Astrocyte (in vitro differentiated cells and primary cell): ENCODE data around the gene STX7. TPM values are rescaled to one million over a fixed set of nuclear protein-coding genes. Genes with fewer than 3 reads are reported as not detected.

Experiments
- DNase-seq: peaks from one replicate; pipeline ENCODE4 v3.0.0-alpha.2; 2010; ENCODE audit warnings: low read depth
- FAIRE-seq: peaks from 2 replicates; lab custom pipeline; 2011; peaks lifted over from hg19 to GRCh38; lab: Jason Lieb, UNC
- H2AFZ ChIP-seq: 2 replicates; pipeline ENCODE4 v1.6.0; 2012; ENCODE audit warnings: low read depth, low read length, inconsistent platforms
- H3K27ac ChIP-seq: 2 replicates; pipeline ENCODE4 v1.5.1; 2011; ENCODE audit warnings: low read depth, low read length, inconsistent platforms
- H3K27me3 ChIP-seq: 2 replicates; pipeline ENCODE4 v1.6.0; 2011; ENCODE audit warnings: low read length, inconsistent platforms; ENCODE audit not compliant: insufficient read depth
- H3K36me3 ChIP-seq: 2 replicates; pipeline ENCODE4 v1.5.1; 2011; ENCODE audit warnings: low read length, inconsistent platforms; ENCODE audit not compliant: insufficient read depth
- H3K4me1 ChIP-seq: 2 replicates; pipeline ENCODE4 v1.5.1; 2011; ENCODE audit warnings: low read length, inconsistent platforms; ENCODE audit not compliant: insufficient read depth
- H3K4me2 ChIP-seq: 2 replicates; pipeline ENCODE4 v1.6.0; 2012; ENCODE audit warnings: low read length, inconsistent platforms
- H3K4me3 ChIP-seq: 2 replicates; pipeline ENCODE4 v1.5.1; 2011; ENCODE audit warnings: low read depth, mild to moderate bottlenecking, low read length, inconsistent platforms; ENCODE audit not compliant: insufficient read depth
- H3K79me2 ChIP-seq: 2 replicates; pipeline ENCODE4 v1.6.0; 2012; ENCODE audit warnings: mild to moderate bottlenecking, low read length, inconsistent platforms; ENCODE audit not compliant: insufficient read depth
- H3K9ac ChIP-seq: 2 replicates; pipeline ENCODE4 v1.6.0; 2012; ENCODE audit warnings: mild to moderate bottlenecking, low read length, inconsistent platforms
- H3K9me3 ChIP-seq: 2 replicates; pipeline ENCODE4 v1.5.1; 2012; ENCODE audit warnings: low read depth, mild to moderate bottlenecking, low read length, inconsistent platforms; ENCODE audit not compliant: insufficient read depth
- H4K20me1 ChIP-seq: 2 replicates; pipeline ENCODE4 v1.6.0; 2012; ENCODE audit warnings: low read length, inconsistent platforms; ENCODE audit not compliant: insufficient read depth
- H3K27ac Mint-ChIP-seq: one replicate; pipeline ENCODE4 v1.8.0; 2021; ENCODE audit warnings: mild to moderate bottlenecking, mixed read lengths; ENCODE audit not compliant: unreplicated experiment
- H3K27me3 Mint-ChIP-seq: one replicate; pipeline ENCODE4 v1.8.0; 2021; ENCODE audit warnings: low read depth, mixed read lengths; ENCODE audit not compliant: unreplicated experiment
- H3K36me3 Mint-ChIP-seq: one replicate; pipeline ENCODE4 v1.8.0; 2021; ENCODE audit warnings: low read depth, mixed read lengths; ENCODE audit not compliant: unreplicated experiment
- H3K4me1 Mint-ChIP-seq: one replicate; pipeline ENCODE4 v1.8.0; 2021; ENCODE audit warnings: low read depth, mixed read lengths; ENCODE audit not compliant: unreplicated experiment
- H3K4me3 Mint-ChIP-seq: one replicate; pipeline ENCODE4 v1.8.0; 2021; ENCODE audit warnings: mild to moderate bottlenecking, moderate library complexity, mixed read lengths; ENCODE audit not compliant: unreplicated experiment
- H3K9me3 Mint-ChIP-seq: one replicate; pipeline ENCODE4 v1.8.0; 2021; ENCODE audit warnings: mild to moderate bottlenecking, mixed read lengths; ENCODE audit not compliant: unreplicated experiment
- EZH2 ChIP-seq: IDR thresholded peaks from 2 replicates; pipeline ENCODE4 v1.6.1; 2012; ENCODE audit warnings: mild to moderate bottlenecking, low read length, inconsistent platforms; ENCODE audit not compliant: insufficient read depth
- total RNA-seq: library from RNA; stranded (reverse); gene quantifications from 2 replicates; pipeline ENCODE4 v1.2.1, GENCODE V29; 2021
- TF ChIP-seq, protein P1 (sequence below): IDR thresholded peaks from 2 replicates; pipeline ENCODE4 v1.5.1; 2011; ENCODE audit warnings: low read depth, mild to moderate bottlenecking, inconsistent platforms, low read length, moderate library complexity; ENCODE audit not compliant: insufficient read depth

STX7 gene
- total RNA-seq, 1 donor from 2014 or later, result 62.1 TPM

GRCh38 chr6:132525866-132526265 is 12.9 kb upstream of the STX7 start:
- no peaks in the 10 kb centered on the region for H3K36me3 Mint-ChIP-seq
- H3K9me3 ChIP-seq, result no peaks in the 10 kb centered on the region
- H2AFZ ChIP-seq, result no peak overlapping the region
- peaks cover 2% of the 10 kb centered on the region for H3K27me3 ChIP-seq
- H3K4me2 ChIP-seq, result no peak overlapping the region
- H3K4me3 ChIP-seq, result no peak overlapping the region
- H3K27ac ChIP-seq, result no peak overlapping the region
- H3K4me1 ChIP-seq, result no peaks in the 10 kb centered on the region
- H4K20me1 ChIP-seq, result no peaks in the 10 kb centered on the region
- no peaks in the 10 kb centered on the region for H3K27me3 Mint-ChIP-seq
- no peak for TF ChIP-seq EZH2
- TF ChIP-seq, protein P1, sequence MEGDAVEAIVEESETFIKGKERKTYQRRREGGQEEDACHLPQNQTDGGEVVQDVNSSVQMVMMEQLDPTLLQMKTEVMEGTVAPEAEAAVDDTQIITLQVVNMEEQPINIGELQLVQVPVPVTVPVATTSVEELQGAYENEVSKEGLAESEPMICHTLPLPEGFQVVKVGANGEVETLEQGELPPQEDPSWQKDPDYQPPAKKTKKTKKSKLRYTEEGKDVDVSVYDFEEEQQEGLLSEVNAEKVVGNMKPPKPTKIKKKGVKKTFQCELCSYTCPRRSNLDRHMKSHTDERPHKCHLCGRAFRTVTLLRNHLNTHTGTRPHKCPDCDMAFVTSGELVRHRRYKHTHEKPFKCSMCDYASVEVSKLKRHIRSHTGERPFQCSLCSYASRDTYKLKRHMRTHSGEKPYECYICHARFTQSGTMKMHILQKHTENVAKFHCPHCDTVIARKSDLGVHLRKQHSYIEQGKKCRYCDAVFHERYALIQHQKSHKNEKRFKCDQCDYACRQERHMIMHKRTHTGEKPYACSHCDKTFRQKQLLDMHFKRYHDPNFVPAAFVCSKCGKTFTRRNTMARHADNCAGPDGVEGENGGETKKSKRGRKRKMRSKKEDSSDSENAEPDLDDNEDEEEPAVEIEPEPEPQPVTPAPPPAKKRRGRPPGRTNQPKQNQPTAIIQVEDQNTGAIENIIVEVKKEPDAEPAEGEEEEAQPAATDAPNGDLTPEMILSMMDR, result no peak
- H3K4me3 Mint-ChIP-seq, result no peak overlapping the region
- H3K27ac Mint-ChIP-seq, result no peak overlapping the region
- H3K9me3 Mint-ChIP-seq, result no peaks in the 10 kb centered on the region
- H3K4me1 Mint-ChIP-seq, result no peaks in the 10 kb centered on the region
- DNase-seq (no peak), FAIRE-seq (no peak)
- H3K36me3 ChIP-seq, result no peaks in the 10 kb centered on the region
- no peak overlapping the region for H3K9ac ChIP-seq
- no peaks in the 10 kb centered on the region for H3K79me2 ChIP-seq

GRCh38 chr6:132524646-132525045 is 11.7 kb upstream of the STX7 start:
- Histone ChIP-seq H3K36me3 (no peaks in the 10 kb centered on the region), H3K27ac (no peak overlapping the region), H3K27me3 (peaks cover under 1% of the 10 kb centered on the region), H3K4me3 (no peak overlapping the region), H3K4me1 (no peaks in the 10 kb centered on the region), H2AFZ (no peak overlapping the region), H4K20me1 (no peaks in the 10 kb centered on the region), H3K4me2 (no peak overlapping the region), H3K79me2 (no peaks in the 10 kb centered on the region), H3K9me3 (no peaks in the 10 kb centered on the region), H3K9ac (no peak overlapping the region)
- TF ChIP-seq EZH2, result no peak
- TF ChIP-seq, protein P1, result no peak
- Mint-ChIP-seq H3K27me3 (no peaks in the 10 kb centered on the region), H3K9me3 (no peaks in the 10 kb centered on the region), H3K4me1 (no peaks in the 10 kb centered on the region), H3K27ac (no peak overlapping the region), H3K4me3 (no peak overlapping the region), H3K36me3 (no peaks in the 10 kb centered on the region)
- DNase-seq, result no peak
- FAIRE-seq, result peak; percentile 9

DNA sequence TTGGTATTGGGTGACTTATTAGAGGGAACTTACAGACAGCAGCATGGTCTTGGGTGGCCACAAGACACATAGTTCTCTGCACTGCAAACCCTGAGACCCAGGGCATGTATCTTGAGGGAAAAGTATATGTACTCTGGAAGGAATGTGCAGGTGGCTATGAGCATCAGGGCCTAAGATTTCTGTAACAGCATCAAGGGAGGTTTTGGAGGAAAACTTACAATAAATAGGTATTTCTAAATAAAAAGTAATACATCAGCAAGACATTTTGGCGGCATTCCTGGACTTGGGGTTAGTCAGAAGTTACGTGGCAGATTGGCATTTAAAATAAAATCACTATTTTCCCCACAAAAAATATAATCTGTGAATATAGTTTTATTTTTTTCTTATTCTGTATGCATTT is 8.0 kb upstream of the STX7 start:
- Mint-ChIP-seq H3K27ac (no peak overlapping the region), H3K9me3 (no peaks in the 10 kb centered on the region), H3K27me3 (peaks cover 2% of the 10 kb centered on the region), H3K4me3 (no peak overlapping the region), H3K36me3 (no peaks in the 10 kb centered on the region), H3K4me1 (no peaks in the 10 kb centered on the region)
- H3K4me2 ChIP-seq, result no peak overlapping the region
- TF ChIP-seq EZH2, result no peak
- TF ChIP-seq, protein P1, result no peak
- H4K20me1 ChIP-seq, result no peaks in the 10 kb centered on the region
- peak; percentile 45 for DNase-seq
- H3K4me3 ChIP-seq, result no peak overlapping the region
- no peak overlapping the region for H3K9ac ChIP-seq
- H3K9me3 ChIP-seq, result no peaks in the 10 kb centered on the region
- no peak for FAIRE-seq
- H2AFZ ChIP-seq, result no peak overlapping the region
- no peaks in the 10 kb centered on the region for H3K4me1 ChIP-seq
- H3K27me3 ChIP-seq, result peaks cover 1% of the 10 kb centered on the region
- H3K36me3 ChIP-seq, result no peaks in the 10 kb centered on the region
- H3K79me2 ChIP-seq, result no peaks in the 10 kb centered on the region
- H3K27ac ChIP-seq, result no peak overlapping the region
